Body of pancreas (tissue), 4 donors: ENCODE measurements around the gene ELANE.

ENCODE experiments used
- CTCF ChIP-seq, 7 experiments: fragments of 450-650 bp in 4 of 7; fragments of 200-600 bp in 3 of 7; sonication (generic) in 3 of 7; IDR thresholded peaks; one replicate each; pipeline ENCODE4 v1.5.1; 2016 to 2019; ENCODE audit warnings: antibody characterized with exemption in 7 of 7
- POLR2A ChIP-seq, 3 donors: fragments of 450-650 bp; IDR thresholded peaks; one replicate each; pipeline ENCODE4 v1.6.1; 2016; ENCODE audit warnings: antibody characterized with exemption in 3 of 3, mild to moderate bottlenecking in 2 of 3

- TF ChIP-seq POLR2A (IDR thresholded peaks at IDR 0.05) (no peak), CTCF (IDR thresholded peaks at IDR 0.05) (no peak)
Observed at GRCh38 chr19:876089-876488, 24.0 kb downstream of the ELANE start.
